Measurements from ENCODE around the gene C12orf60. TPM values are rescaled to one million over a fixed set of nuclear protein-coding genes. Genes with fewer than 3 reads are reported as not detected.
"Not testable (repeated sequence)": the region's sequence is repeated elsewhere in the genome, so short reads cannot be mapped to it uniquely, and the experiment has no call there.

The C12orf60 gene, protein sequence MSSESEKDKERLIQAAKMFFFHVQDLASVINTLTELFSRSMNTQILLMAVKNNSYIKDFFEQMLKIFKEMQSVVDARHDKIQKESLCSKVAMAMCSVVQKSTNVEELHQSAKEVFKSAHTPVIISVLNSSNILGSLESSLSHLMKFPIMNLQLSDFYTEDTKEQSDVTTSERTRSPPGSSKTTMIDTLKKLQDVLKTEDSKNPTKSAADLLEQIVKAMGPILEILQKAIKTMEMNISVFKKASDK
- total RNA-seq: 0.84 and 1.2 TPM in 2 replicates
- long read RNA-seq, partial matches to known transcripts: 0 of 5 reads
- long read RNA-seq, other reads (novel, unspliced or antisense): 2 of 5 reads

DNA sequence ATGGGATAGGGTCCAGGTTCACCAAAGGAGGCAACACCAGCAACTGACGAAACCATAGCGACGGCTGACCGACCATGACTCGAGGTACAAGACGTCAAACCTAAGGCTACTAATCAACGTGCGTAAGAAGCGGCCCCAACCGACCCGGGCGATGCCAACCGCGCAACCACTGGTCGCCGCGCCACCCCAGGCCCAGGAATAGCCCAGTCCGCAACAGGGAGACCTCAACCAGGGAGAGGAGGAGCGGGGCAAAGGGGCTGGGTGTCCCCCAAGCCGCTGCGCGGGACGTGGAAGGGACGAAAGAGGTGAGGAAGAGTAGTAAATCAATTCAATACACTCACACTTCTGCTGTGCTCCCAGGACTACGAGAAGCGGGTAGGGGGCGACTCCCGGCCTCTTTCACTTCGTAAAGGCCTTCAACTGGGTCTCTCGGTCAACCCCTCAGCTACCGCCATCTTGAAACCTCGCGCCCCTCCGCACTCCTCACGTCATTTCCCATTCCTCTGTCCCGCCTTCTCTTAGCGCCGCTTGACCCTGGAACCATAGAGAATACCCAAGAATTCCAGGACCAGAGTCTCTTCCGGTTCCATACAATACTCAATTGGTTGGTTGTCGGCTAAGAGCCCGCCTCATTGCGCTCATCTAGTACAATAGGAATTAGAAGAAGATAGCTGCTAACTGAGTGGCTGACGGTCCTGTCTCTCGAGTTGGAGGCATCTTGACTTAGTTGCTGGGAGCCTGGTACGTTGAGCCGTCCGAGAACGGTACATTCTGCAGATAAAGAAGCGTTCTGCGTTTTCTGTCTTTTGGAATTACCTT, at the start of gene C12orf60, which contains the start of gene WBP11:
C12orf60 (plus strand) TSS at position 660 of the 819 bp plus-strand sequence. CDS start 19,266 bp downstream, outside the sequence.
WBP11 (minus strand) TSS at position 468 of the 819 bp plus-strand sequence. CDS start 2,095 bp downstream, outside the sequence.
- no peaks in the 10 kb centered on the region for H3K27me3 Mint-ChIP-seq (ENCODE audit: unreplicated experiment)
- no peak within 1 kb of the TSS for H3K27ac Mint-ChIP-seq (ENCODE audit: unreplicated experiment)
- DNase-seq (ENCODE audit: extremely low spot score, unreplicated experiment): peak; percentile 96
- H3K4me1 Mint-ChIP-seq (ENCODE audit: unreplicated experiment): peaks cover 11% of the 10 kb centered on the region
- TF ChIP-seq CTCF (IDR thresholded peaks at IDR 0.05): no peak
- no peak within 1 kb of the TSS for H3K4me3 Mint-ChIP-seq (ENCODE audit: unreplicated experiment)
- no peaks in the 10 kb centered on the region for H3K9me3 Mint-ChIP-seq (ENCODE audit: unreplicated experiment)
- peaks cover 13% of the 10 kb centered on the region for H3K36me3 Mint-ChIP-seq (ENCODE audit: unreplicated experiment)

- H3K36me3 Mint-ChIP-seq (ENCODE audit: unreplicated experiment): peaks cover 13% of the 10 kb centered on the region
- no peaks in the 10 kb centered on the region for H3K27me3 Mint-ChIP-seq (ENCODE audit: unreplicated experiment)
Observed at GRCh38 chr12:14756334-14757143, 46.9 kb upstream of the C12orf60 start.

GRCh38 chr12:14759711-14760280, 43.7 kb upstream of the C12orf60 start:
- not testable (repeated sequence) for DNase-seq (ENCODE audit: extremely low spot score, unreplicated experiment); H3K4me3 Mint-ChIP-seq (ENCODE audit: unreplicated experiment); H3K4me1 Mint-ChIP-seq (ENCODE audit: unreplicated experiment); H3K27ac Mint-ChIP-seq (ENCODE audit: unreplicated experiment); H3K27me3 Mint-ChIP-seq (ENCODE audit: unreplicated experiment); H3K9me3 Mint-ChIP-seq (ENCODE audit: unreplicated experiment)
- peaks cover 15% of the 10 kb centered on the region for H3K36me3 Mint-ChIP-seq (ENCODE audit: unreplicated experiment)

More at GRCh38 chr12:14756334-14757143, 46.9 kb upstream of the C12orf60 start:
- peak; percentile 53 for TF ChIP-seq CTCF (IDR thresholded peaks at IDR 0.05)
- H3K4me3 Mint-ChIP-seq (ENCODE audit: unreplicated experiment): no peak overlapping the region
- H3K9me3 Mint-ChIP-seq (ENCODE audit: unreplicated experiment): no peaks in the 10 kb centered on the region
- DNase-seq (ENCODE audit: extremely low spot score, unreplicated experiment): no peak
- H3K27ac Mint-ChIP-seq (ENCODE audit: unreplicated experiment): no peak overlapping the region
- peaks cover 8% of the 10 kb centered on the region for H3K4me1 Mint-ChIP-seq (ENCODE audit: unreplicated experiment)

DNA sequence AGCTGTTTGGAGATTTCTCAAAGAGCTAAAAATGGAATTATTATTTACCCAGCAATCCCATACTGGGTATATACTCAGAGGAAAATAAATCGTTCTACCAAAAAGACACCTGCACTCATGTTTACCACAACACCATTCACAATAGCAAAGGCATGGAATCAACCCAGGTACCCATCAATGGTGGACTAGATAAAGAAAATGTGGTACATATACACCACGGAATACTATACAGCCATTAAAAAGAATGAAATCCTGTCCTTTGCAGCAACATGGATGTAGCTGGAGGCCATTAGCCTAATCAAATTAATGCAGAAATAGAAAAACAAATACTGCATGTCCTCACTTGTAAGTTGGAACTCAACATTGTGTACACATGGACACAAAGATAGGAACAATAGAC, 38.1 kb upstream of the C12orf60 start:
- H3K27ac Mint-ChIP-seq (ENCODE audit: unreplicated experiment): no peak overlapping the region
- peaks cover 23% of the 10 kb centered on the region for H3K36me3 Mint-ChIP-seq (ENCODE audit: unreplicated experiment)
- H3K4me1 Mint-ChIP-seq (ENCODE audit: unreplicated experiment): peaks cover 26% of the 10 kb centered on the region
- no peak for DNase-seq (ENCODE audit: extremely low spot score, unreplicated experiment)
- no peak for TF ChIP-seq CTCF (IDR thresholded peaks at IDR 0.05)
- peaks cover 7% of the 10 kb centered on the region for H3K9me3 Mint-ChIP-seq (ENCODE audit: unreplicated experiment)
- no peaks in the 10 kb centered on the region for H3K27me3 Mint-ChIP-seq (ENCODE audit: unreplicated experiment)
- H3K4me3 Mint-ChIP-seq (ENCODE audit: unreplicated experiment): no peak overlapping the region

- not testable (repeated sequence) for DNase-seq (ENCODE audit: extremely low spot score, unreplicated experiment); H3K27ac Mint-ChIP-seq (ENCODE audit: unreplicated experiment); H3K9me3 Mint-ChIP-seq (ENCODE audit: unreplicated experiment); H3K4me3 Mint-ChIP-seq (ENCODE audit: unreplicated experiment); H3K27me3 Mint-ChIP-seq (ENCODE audit: unreplicated experiment)
- Mint-ChIP-seq H3K4me1 (ENCODE audit: unreplicated experiment) (peaks cover 27% of the 10 kb centered on the region), H3K36me3 (ENCODE audit: unreplicated experiment) (peaks cover 21% of the 10 kb centered on the region)
Observed at GRCh38 chr12:14766020-14766419, 37.5 kb upstream of the C12orf60 start.

Measured in osteocyte (in vitro differentiated cells).